ENCODE results near the gene GUK1.
A peak's percentile ranks its signal among the peaks of the same experiment; 100 is the strongest.
"Not testable (repeated sequence)": the region's sequence is repeated elsewhere in the genome, so short reads cannot be mapped to it uniquely, and the experiment has no call there.

Gene GUK1

DNA sequence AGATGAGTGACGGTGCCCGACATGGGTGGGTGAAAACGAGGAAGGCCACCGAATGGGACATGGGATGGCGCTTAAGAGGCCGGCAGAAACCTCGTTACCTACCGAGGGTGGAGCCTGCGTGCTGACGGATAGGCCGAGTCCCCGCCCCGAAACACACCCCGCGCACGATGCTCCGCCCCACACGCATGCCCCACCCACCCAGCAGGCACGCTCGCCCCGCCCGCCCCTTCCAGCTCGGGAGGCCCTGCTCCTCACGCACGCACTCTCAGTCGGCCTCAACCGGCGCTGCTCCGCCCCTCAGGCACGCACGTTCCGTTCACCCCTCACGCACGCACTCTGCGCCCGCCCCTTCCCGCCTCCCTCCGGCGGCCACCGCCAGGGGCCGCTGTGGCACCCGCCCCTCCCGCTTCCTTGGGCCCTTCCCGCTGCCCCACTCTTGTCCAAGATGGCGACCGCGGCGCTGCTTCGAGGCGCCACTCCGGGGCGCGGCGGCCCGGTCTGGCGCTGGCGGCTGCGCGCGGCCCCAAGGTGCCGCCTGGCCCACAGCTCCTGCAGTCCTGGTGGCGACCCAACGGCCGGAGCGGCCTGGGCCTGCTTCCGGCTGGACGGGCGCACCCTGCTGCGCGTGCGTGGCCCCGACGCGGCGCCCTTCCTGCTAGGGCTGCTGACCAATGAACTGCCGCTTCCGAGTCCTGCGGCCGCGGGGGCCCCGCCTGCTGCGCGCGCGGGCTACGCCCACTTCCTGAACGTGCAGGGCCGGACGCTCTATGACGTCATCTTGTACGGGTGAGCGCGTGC is 25.5 kb downstream of the GUK1 start, which contains the start of gene IBA57:
TSS of gene IBA57 (plus strand) at position 433 of the 798 bp plus-strand sequence. CDS start at position 446, 13 bp downstream.
- Mint-ChIP-seq H3K27ac (peak within 1 kb of the TSS; percentile 98), H3K4me1 (ENCODE audit: low read depth) (peaks cover 49% of the 10 kb centered on the region), H3K27me3 (no peaks in the 10 kb centered on the region), H3K4me3 (peak within 1 kb of the TSS; percentile 82), H3K36me3 (ENCODE audit: low read depth) (peaks cover 9% of the 10 kb centered on the region), H3K9me3 (no peaks in the 10 kb centered on the region)
- DNase-seq = peak; percentile 100

DNA sequence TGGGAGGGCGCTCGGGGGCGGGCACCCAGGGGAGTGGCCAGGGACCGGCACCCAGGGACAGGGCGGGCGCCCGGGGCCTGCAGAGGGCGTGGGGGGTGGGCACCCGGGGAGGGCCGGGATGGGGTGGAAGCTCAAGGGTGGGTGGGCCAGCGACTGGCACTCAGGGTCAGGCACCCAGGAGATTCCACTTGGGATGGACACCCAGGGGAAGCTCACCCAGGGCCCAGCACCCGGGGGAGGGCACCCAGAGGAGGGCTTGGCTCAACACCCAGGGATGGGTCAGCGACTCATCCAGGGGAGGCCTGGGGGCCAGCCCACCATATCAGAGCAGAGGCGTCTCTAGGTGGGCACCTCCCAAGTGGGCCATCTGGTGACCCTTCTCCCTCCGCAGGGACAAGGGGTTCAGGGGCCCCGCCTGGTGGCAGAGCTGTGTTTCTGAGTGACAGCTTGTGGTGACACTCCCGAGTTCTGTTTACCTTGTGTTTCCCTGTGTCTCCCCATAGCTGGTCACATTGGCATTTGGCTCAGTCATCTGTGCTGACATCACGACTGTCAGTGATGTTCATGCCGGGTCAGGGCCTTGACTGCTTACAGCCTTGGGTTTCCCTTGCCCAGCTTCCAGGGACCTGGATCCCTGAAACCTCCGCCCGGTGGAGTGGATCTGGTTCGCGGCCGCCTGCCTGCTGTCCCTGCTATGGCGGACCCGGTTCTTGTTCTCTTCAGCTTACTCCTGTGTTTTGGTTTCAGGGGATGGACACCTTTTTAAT is 26.3 kb downstream of the GUK1 start:
- DNase-seq = no peak
- Mint-ChIP-seq H3K4me3 (peak overlapping the region; percentile 73), H3K27ac (peak overlapping the region; percentile 89), H3K4me1 (ENCODE audit: low read depth) (peaks cover 48% of the 10 kb centered on the region), H3K36me3 (ENCODE audit: low read depth) (peaks cover 9% of the 10 kb centered on the region), H3K27me3 (no peaks in the 10 kb centered on the region), H3K9me3 (no peaks in the 10 kb centered on the region)

DNA sequence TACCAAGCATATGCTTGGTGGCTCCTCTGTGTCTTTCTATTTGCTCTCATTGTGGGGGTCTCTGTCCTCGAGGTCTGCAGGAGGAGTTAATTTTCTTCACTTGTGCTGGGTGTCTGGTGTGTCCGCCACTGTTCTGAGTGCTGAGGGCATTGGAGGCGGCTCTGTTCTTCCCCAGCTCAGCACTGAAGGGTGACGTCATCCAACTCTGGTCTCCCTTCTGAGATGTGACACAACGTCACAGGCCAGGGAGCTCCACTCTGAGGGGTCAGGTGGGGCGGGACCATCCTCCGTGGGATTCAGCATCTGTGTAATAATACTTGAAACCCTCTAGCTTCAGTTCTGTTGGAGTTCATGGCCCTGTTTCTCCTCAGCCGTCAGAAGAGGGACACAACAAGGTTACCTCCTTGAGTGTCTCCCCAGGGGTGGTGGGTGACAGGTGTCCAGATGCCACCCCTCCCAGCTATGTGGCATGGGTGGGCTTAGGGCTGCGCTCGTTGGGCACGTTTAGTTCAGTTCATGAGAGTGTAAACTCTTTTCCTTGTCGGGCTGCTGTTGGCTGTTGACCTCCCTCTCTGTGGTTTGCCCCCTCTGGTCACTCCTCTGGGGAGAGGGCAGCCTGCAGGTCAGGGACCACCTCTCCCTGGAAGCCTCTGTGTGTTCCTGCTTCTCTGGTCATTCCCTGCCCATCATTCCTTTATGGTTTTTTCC is 28.6 kb downstream of the GUK1 start:
- H3K9me3 Mint-ChIP-seq = no peaks in the 10 kb centered on the region
- no peak overlapping the region for H3K27ac Mint-ChIP-seq
- H3K4me1 Mint-ChIP-seq (ENCODE audit: low read depth) = peaks cover 42% of the 10 kb centered on the region
- H3K4me3 Mint-ChIP-seq = no peak overlapping the region
- no peaks in the 10 kb centered on the region for H3K27me3 Mint-ChIP-seq
- peaks cover 9% of the 10 kb centered on the region for H3K36me3 Mint-ChIP-seq (ENCODE audit: low read depth)
- DNase-seq = no peak

DNA sequence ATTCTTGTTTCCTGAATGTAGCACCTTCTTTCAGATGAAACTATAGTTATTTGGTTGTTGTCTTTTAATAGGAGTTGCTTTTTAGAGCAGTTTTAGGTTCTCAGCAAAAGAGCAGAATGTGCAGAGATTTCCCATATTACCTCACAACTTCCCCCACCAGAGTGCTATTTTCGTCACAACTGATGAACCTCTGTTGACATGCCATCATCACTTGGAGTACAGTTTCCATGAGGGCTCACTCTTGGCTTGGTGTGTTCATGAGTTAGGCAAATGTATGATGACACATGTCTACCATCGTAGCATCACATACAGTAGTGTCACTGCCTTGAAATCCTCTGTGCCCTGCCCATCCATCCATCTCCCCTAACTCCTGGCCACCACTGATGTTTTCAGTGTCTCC is 29.3 kb downstream of the GUK1 start:
- H3K4me3 Mint-ChIP-seq = no peak overlapping the region
- H3K36me3 Mint-ChIP-seq (ENCODE audit: low read depth) = peaks cover 9% of the 10 kb centered on the region
- no peaks in the 10 kb centered on the region for H3K27me3 Mint-ChIP-seq
- no peak overlapping the region for H3K27ac Mint-ChIP-seq
- no peaks in the 10 kb centered on the region for H3K9me3 Mint-ChIP-seq
- H3K4me1 Mint-ChIP-seq (ENCODE audit: low read depth) = peaks cover 35% of the 10 kb centered on the region
- DNase-seq = no peak

DNA sequence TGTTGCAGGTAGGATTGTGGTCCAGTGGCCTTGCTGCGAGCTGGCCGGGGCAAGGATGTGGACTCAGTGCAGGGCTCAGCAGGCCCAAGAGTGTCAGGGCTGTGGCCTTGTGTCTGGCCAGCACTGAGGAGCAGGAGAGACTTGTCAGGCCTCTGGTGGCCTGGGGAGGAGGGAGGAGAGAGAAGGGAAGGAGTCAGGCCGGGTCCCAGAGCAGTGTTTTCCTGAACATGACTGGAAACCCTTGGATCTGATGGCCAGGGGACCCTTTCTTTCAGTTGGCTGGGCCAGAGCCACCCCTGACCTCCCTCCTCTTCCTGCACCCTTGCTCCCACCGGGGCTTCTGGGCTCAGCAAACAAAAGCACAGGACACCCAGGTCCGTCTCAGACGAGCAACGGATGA is 30.6 kb downstream of the GUK1 start:
- H3K27ac Mint-ChIP-seq = no peak overlapping the region
- no peak for DNase-seq
- H3K4me1 Mint-ChIP-seq (ENCODE audit: low read depth) = peaks cover 27% of the 10 kb centered on the region
- no peaks in the 10 kb centered on the region for H3K27me3 Mint-ChIP-seq
- no peak overlapping the region for H3K4me3 Mint-ChIP-seq
- peaks cover 15% of the 10 kb centered on the region for H3K36me3 Mint-ChIP-seq (ENCODE audit: low read depth)
- no peaks in the 10 kb centered on the region for H3K9me3 Mint-ChIP-seq

DNA sequence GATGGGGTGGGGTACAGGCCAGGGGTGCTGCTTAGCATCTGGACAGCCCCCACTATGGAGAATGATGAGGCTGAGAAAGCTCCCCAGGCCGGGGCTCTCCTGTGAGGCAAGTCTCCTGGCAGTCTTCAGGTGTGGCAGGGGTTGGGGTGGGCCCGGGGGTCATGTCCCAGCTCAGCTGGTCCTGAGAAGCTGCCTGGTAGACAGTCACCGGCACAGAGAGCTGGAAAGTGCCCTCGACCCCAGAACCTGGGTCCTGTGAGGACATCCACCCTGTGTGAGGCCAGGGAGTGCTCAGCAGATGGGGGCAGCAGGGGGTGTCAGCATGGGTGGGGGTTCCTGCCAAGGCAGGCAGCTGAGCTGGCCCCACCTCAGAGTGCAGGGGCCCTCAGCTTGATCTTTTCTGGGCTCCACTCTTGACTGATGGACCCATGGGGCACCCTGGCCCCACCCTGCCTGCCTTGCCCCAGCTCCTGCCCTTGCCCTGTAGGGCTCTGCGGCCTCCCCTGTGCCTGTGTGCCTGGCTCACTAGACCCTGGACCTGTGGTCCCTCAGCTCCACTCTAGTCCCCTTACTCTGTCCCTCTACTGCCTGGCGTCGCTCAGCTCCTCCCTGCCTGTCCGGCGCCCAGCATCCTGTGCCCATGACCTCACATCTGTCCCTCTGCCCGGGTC is 31.3 kb downstream of the GUK1 start:
- Mint-ChIP-seq H3K4me3 (no peak overlapping the region), H3K9me3 (no peaks in the 10 kb centered on the region), H3K4me1 (ENCODE audit: low read depth) (peaks cover 27% of the 10 kb centered on the region), H3K27me3 (no peaks in the 10 kb centered on the region), H3K36me3 (ENCODE audit: low read depth) (peaks cover 15% of the 10 kb centered on the region), H3K27ac (no peak overlapping the region)
- DNase-seq = no peak

DNA sequence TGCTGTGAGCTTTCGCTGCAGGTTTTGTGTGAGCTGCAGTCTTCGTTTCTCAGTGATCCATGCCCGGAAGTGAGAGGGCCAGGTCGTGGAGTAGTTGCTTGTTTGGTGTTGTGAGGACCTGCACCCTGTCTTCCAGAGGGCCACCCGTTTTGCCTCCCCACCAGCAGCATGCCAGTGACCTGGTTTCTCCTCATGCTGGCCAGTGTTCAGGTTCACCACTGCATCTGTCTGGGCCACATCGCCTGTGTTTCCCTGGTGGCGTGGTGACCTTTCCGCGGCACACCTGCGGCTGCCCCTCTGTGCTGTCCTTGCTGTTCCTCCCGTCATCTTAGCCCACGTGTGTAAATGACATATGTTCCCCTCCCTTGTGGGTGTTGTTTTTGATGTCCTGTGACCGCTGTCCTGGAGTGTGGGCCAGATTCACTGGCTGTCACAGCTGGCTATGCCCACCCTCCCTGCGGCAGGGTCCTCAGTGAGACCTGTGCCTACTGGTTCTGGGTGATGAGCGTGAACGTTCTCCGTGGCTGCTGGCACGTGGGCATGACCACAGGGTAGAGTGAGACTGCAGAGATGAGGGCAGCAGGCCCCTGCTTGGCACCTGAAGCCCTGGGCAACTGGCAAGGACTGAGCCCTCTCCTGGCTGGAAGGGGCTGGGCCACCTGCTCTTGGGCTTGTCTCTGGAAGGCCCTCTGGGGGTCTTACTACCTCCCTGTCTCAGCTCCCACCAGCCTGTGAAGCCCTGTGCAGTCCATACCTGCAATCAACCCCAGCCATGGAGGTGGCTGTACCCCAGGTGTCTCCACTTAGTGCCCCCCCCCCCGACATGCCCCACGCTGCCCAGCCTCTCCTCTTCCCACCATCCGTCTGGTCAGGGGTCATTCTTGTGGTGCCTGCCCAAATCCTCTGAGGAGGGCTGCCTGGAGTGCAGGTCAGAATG is 32.8 kb downstream of the GUK1 start:
- no peak for DNase-seq
- peaks cover 18% of the 10 kb centered on the region for H3K36me3 Mint-ChIP-seq (ENCODE audit: low read depth)
- peaks cover 17% of the 10 kb centered on the region for H3K4me1 Mint-ChIP-seq (ENCODE audit: low read depth)
- H3K4me3 Mint-ChIP-seq = no peak overlapping the region
- H3K27me3 Mint-ChIP-seq = no peaks in the 10 kb centered on the region
- no peaks in the 10 kb centered on the region for H3K9me3 Mint-ChIP-seq
- H3K27ac Mint-ChIP-seq = peak overlapping the region; percentile 13

DNA sequence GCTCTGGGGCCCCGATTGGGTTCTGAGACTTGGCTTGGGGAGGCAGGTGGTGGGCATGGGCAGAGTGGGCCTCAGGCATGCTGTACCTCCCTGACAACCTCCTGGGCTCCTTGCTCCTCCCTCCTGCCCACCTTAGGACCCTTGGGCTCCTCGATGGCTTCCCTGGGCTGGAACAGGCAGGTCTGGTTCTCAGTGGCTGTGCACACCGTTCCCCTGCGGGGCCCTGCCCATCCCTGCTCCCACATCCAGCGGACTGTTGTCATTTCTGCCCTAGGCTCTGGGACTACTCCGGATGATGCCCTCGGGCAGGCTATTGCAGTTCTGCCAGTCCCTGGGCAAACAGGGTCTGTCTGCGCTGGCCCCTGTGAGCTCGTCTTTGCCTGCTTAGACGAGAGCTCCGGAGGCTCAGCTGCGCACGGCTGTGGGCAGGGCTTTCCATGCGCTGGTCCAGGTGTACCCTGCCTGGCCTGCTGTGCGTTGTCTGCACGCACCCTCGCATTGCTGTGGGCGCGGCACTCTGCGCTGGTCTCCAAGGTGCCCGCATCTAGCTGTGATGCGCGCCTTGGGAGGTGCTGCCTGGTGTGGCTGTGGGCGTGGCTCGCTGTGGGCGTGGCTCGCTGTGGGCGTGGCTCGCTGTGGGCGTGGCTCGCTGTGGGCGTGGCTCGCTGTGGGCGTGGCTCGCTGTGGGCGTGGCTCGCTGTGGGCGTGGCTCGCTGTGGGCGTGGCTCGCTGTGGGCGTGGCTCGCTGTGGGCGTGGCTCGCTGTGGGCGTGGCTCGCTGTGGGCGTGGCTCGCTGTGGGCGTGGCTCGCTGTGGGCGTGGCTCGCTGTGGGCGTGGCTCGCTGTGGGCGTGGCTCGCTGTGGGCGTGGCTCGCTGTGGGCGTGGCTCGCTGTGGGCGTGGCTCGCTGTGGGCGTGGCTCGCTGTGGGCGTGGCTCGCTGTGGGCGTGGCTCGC is 33.7 kb downstream of the GUK1 start:
- H3K27me3 Mint-ChIP-seq, H3K27ac Mint-ChIP-seq, H3K9me3 Mint-ChIP-seq, H3K4me3 Mint-ChIP-seq: not testable (repeated sequence)
- DNase-seq = peak; percentile 47
- H3K36me3 Mint-ChIP-seq (ENCODE audit: low read depth) = peaks cover 17% of the 10 kb centered on the region
- H3K4me1 Mint-ChIP-seq (ENCODE audit: low read depth) = peaks cover 17% of the 10 kb centered on the region

DNA sequence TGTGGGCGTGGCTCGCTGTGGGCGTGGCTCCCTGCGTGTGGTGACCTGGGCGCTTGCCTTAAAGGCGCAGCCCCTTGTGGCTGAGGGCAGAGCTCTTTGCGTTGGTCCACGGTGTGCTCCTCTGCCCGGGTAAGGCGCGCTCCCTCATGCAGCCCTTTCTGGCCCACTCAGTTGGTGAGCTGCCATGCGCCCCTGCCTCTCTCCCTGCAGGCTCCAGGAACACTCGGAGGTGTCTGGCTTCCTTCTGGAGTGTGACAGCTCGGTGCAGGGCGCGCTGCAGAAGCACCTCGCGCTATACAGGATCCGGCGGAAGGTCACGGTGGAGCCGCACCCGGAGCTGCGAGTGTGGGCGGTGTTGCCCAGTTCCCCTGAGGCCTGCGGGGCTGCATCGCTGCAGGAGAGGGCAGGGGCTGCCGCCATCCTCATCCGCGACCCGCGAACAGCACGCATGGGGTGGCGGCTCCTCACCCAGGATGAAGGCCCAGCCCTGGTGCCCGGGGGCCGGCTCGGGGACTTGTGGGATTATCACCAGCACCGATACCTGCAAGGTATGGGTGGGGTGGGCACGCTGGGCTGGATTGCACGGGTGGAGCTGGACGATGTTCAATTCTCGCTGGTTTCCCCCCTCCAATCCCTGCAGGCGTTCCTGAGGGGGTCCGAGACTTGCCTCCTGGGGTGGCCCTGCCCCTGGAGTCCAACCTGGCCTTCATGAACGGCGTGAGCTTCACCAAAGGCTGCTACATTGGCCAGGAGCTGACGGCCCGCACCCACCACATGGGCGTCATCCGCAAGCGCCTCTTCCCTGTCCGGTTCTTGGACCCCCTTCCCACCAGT is 34.6 kb downstream of the GUK1 start:
- peak; percentile 42 for DNase-seq
- Mint-ChIP-seq H3K36me3 (ENCODE audit: low read depth) (peaks cover 10% of the 10 kb centered on the region), H3K4me1 (ENCODE audit: low read depth) (peaks cover 8% of the 10 kb centered on the region), H3K9me3 (no peaks in the 10 kb centered on the region), H3K27ac (no peak overlapping the region), H3K4me3 (no peak overlapping the region), H3K27me3 (no peaks in the 10 kb centered on the region)

DNA sequence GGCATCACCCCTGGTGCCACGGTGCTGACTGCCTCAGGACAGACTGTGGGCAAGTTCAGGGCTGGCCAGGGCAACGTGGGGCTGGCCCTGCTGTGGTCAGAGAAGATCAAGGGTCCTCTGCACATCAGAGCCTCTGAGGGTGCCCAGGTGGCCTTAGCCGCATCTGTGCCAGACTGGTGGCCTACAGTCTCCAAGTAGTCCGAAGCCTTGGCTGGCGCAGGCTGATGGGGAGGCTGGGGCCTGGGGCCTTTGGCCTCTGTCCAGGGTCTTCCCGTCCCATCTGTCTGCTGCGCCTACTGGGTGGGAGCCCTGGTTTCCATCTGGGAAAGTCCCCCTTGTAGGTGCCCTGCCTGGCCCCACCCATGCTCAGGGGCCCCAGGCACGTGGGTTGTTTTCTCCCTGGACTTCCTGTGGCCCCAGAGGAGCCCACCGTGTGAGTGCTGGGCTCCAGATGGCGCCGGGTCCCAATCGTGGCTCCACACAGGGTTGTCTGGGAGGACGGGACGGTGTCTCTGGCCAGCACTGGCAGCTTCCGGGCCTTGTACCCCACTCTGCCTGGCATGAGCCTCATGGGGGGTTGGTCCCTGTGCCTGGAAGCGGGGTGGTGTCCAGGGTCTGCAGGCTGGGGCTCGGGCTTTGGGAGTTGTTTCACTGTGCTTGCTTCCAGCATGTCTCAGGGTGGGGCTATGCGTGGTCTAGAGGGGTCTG is 35.4 kb downstream of the GUK1 start:
- H3K27me3 Mint-ChIP-seq = no peaks in the 10 kb centered on the region
- DNase-seq = no peak
- H3K27ac Mint-ChIP-seq = no peak overlapping the region
- H3K9me3 Mint-ChIP-seq = no peaks in the 10 kb centered on the region
- H3K4me1 Mint-ChIP-seq (ENCODE audit: low read depth) = peaks cover 8% of the 10 kb centered on the region
- peaks cover 10% of the 10 kb centered on the region for H3K36me3 Mint-ChIP-seq (ENCODE audit: low read depth)
- no peak overlapping the region for H3K4me3 Mint-ChIP-seq

DNA sequence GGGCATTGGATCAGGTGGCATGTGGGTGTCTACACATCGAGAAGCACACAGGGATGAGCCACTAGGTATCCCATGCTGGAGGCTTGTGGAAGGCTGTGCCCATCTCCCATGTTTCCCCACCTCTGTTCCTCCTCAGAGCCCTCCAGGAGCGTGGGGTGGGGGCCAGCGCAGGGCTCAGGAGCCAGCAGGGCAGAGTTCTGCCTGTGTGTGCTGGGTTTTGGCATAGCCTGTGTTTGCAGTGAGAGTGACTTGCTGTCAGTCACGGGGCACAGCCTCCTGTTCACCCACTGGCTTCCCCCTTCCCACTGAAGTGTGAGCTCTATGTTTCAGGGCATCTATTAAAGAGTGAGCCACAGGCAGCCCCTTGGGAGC is 35.9 kb downstream of the GUK1 start:
- no peak for DNase-seq
- no peaks in the 10 kb centered on the region for H3K9me3 Mint-ChIP-seq
- peaks cover 8% of the 10 kb centered on the region for H3K4me1 Mint-ChIP-seq (ENCODE audit: low read depth)
- no peak overlapping the region for H3K4me3 Mint-ChIP-seq
- H3K36me3 Mint-ChIP-seq (ENCODE audit: low read depth) = peaks cover 10% of the 10 kb centered on the region
- no peak overlapping the region for H3K27ac Mint-ChIP-seq
- no peaks in the 10 kb centered on the region for H3K27me3 Mint-ChIP-seq
